RWPE1 (cell line): ENCODE results near the gene COL20A1.

Experiments used
- CTCF ChIA-PET: fragments of 350-600 bp; sonication (Branson Sonifier 250); formaldehyde crosslinking; extraction: SDS; loops from one replicate; lab custom pipeline; 2021; lab: Yijun Ruan, JAX
- POLR2A ChIA-PET: fragments of 400-600 bp; formaldehyde crosslinking; extraction: SDS; loops from one replicate; lab custom pipeline; 2020; ENCODE audit warnings: antibody characterized with exemption; ENCODE audit not compliant: low non-redundant PET; lab: Yijun Ruan, JAX
- DNase-seq: peaks from one replicate; pipeline ENCODE4 v3.0.0; 2012; ENCODE audit warnings: low spot score
- H3K27ac ChIP-seq: fragments of 450-650 bp; 2 replicates; pipeline ENCODE4 v1.5.1; 2017
- TF ChIP-seq, protein P1 (sequence below): fragments of 450-650 bp; conservative IDR thresholded peaks from 2 replicates; pipeline ENCODE4 v1.5.1; 2017; ENCODE audit warnings: low read depth, mild to moderate bottlenecking

Gene COL20A1

DNA sequence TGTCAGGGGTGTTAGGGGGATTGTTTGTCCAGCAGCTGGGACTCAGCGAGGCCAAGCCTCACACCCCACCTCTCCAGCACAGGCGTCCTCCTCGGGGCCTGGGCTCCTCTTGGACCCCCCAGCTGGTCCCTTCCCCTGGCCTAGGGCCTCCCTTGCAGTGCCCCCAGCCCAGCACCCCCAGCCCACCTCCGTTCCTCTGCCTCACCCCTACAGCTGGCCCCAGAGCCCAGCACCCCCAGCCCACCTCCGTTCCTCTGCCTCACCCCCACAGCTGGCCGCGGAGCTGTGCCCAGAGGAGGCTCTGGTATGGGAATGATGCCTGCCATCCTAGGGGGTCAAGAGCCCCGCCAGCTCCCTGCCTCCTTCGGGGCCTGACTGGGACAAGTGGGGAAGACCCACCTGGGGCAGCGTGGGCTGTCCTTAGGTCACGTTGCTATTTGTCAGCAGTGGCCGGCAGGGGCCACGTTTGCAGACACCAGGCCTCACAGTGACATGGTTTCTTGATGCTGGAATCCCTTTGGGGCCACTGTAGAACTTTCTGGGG, 7.9 kb upstream of the COL20A1 start:
- DNase-seq = no peak
- TF ChIP-seq, protein P1, sequence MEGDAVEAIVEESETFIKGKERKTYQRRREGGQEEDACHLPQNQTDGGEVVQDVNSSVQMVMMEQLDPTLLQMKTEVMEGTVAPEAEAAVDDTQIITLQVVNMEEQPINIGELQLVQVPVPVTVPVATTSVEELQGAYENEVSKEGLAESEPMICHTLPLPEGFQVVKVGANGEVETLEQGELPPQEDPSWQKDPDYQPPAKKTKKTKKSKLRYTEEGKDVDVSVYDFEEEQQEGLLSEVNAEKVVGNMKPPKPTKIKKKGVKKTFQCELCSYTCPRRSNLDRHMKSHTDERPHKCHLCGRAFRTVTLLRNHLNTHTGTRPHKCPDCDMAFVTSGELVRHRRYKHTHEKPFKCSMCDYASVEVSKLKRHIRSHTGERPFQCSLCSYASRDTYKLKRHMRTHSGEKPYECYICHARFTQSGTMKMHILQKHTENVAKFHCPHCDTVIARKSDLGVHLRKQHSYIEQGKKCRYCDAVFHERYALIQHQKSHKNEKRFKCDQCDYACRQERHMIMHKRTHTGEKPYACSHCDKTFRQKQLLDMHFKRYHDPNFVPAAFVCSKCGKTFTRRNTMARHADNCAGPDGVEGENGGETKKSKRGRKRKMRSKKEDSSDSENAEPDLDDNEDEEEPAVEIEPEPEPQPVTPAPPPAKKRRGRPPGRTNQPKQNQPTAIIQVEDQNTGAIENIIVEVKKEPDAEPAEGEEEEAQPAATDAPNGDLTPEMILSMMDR = no peak
- ChIA-PET CTCF (interaction anchor here (0.5 to 2.7 kb wide), 7 partner anchors 14 to 253 kb away, joined by 3 to 11 read pairs (median 4); no protein-coding TSS in a partner anchor), POLR2A (no interaction called here)
- no peak overlapping the region for H3K27ac ChIP-seq

DNA sequence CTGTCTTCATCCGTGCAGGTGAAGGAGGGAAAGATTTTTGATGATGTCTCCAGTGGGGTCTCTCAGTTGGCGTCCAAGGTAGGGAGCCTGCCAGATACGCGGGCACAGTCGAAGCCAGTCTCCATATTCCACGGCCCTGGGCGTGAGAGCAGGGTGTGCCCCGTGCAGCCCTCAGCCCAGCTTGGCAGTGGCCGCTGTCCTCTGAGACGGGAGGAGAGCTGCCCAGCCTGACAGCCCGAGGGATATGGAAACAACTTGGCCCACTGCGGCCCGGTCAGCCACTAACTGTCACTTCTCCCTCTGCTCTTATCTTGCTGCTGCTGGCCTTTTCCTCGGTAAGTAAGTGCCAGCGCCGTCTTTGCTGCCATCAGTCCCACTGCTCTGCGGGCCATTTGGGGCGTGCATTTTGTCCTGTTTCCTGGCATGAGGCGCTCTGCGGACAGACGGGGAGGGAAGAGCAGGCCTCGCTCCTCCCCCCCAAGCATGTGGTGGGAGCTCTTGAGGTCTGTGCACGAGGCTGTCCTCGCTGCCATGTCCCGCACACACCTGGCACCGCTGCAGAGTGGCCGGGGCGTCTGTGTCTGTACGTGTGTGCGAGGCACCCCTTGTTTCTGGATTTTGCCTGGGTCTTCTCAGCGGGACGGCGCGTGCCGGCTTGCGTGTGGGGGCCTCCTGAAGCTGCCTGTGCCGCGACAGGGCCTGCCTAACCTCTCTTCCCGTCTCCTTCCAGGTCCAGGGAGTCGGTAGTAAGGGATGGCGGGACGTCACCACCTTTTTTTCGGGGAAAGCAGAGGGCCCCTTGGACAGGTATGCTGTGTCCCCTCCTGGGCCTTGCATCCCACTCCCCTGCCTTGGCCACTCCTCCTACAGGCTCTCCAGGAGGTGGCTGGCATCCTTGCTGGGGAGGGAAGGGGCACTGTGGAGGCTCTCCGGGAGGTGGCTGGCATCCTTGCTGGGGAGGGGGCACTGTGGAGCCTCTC, 7.1 kb upstream of the COL20A1 start:
- TF ChIP-seq, protein P1 = no peak
- CTCF ChIA-PET = interaction anchor here (0.6 to 2.7 kb wide), 4 partner anchors 10 to 97 kb away, joined by 3 to 11 read pairs (median 5); no protein-coding TSS in a partner anchor
- POLR2A ChIA-PET = no interaction called here
- no peak overlapping the region for H3K27ac ChIP-seq
- DNase-seq = no peak

DNA sequence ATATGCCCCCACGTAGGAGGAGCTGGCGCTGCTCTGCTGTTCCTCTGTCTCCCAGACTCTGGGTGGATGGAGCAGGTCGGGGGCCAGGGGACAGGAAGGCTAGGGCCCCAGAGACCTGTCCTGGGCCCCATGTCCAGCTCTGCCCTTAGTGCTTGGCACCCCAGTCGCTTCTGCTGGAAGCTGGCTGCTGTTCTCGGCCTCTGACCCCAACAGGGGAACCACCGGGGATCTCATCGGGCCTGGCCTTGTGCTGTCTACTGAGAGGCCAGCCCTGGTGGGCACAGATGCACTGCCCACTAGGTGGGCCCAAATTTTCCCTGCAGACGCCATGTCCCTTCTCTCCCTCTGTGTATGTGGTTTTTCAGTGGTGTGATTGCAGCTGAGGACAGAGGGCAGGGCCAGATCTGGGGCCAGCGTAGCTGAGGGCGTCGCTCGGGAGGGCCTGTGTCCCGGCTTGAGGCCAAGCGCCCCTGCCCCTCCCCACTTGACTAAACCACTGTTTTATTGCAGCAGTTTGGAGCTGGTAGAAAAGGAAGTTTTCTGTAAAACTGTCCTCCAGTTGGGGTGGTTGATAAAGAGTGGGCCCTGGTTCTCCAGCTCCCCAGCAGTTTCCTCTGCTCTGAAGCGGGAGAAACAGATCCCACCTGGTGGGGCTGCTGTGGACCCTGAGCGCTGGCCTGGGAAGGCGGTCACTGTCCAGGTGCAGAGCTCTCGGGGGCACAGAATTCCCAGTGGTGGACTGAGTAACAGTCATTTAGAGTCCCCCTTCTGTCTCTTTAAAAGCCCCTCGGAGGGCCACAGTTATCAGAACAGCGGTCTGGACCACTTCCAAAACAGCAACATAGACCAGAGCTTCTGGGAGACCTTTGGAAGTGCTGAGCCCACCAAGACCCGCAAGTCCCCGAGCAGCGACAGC, 5.9 kb upstream of the COL20A1 start:
- POLR2A ChIA-PET = no interaction called here
- TF ChIP-seq, protein P1 = no peak
- peak overlapping the region; percentile 19 for H3K27ac ChIP-seq

DNA sequence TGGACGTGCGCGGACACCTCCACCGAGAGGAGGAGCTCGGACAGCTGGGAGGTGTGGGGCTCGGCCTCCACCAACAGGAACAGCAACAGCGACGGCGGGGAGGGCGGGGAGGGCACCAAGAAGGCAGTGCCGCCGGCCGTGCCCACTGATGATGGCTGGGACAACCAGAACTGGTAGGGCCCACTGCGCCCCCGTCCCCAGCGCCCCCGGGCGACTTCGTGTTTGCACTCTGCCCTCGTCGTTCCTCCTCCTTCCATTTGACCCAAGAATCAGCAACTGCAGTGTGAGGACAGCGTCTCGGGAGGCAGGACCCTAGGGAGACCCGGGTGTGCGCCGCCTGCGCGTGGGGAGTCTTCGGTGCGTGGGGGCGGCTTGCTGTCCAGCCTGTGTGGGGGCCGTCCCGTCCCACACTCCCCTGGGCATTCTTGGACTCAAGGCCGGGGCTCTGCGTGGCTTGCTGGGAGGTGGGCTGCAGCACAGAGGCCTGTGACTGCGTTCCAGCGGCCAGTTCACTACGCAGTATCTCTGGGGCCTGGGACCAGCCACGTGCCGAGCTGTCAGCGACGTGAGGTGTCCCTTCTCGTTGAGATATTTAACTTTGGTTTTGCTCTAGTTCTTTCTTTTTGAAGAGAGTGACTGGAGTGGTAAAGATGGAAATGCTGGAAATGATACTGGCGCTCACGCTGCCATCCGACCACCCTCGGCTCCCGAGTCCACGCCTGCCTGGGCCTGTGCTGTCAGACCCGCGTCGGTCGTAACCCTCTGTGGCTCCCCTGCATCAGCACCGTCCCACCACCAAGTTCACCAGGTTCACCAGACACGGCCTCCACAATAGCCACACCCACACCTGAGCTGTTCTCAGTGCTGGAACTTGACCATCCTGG, 5.0 kb upstream of the COL20A1 start:
- TF ChIP-seq, protein P1 = no peak
- peak overlapping the region; percentile 19 for H3K27ac ChIP-seq
- DNase-seq = no peak
- ChIA-PET POLR2A (interaction anchor here (0.5 kb wide), 1 partner anchor 1125 kb away, joined by 3 read pairs; no protein-coding TSS in a partner anchor), CTCF (interaction anchor here (0.7 to 3.4 kb wide), 4 partner anchors 11 to 65 kb away, joined by 3 to 12 read pairs (median 5); no protein-coding TSS in a partner anchor)

More for the DNA sequence above, 5.9 kb upstream of the COL20A1 start:
- no peak for DNase-seq
- CTCF ChIA-PET = interaction anchor here (0.7 to 3.4 kb wide), 7 partner anchors 9 to 72 kb away, joined by 3 to 12 read pairs (median 5); no protein-coding TSS in a partner anchor

DNA sequence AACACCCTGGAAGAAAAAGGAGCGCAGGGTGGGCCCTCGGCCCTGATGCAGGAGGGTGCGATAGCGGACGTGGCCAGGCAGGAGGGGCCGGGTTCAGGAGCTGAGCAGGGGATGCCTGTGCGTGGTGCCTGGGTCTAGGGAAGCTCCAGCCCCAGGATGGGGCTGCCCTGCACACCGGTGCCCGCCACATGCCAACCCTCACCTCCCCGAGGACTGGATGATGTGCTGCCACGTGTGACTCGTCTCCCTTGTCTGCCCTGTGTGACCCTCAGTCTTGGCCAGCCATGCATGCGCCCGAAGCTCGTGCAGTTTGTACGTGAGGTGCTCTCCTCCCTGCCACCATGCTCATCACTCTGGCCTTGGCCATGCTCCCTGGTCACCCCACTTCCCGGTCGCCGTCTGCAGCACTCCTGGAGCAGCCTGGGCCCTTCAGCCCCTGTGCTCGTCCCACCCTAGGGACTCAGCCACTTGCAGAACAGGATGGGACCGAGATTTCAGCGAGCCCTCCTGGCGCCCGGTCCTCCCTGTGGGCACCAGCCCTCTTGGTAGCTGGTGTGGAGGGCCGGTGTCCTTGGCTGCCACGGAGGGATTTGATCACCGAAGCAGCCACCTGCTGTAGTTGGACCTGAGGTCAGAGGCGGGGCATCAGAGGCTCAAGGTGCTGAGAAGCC, 4.3 kb upstream of the COL20A1 start:
- ChIA-PET CTCF (interaction anchor here (0.7 to 3.4 kb wide), 5 partner anchors 12 to 373 kb away, joined by 3 to 12 read pairs (median 5); no protein-coding TSS in a partner anchor), POLR2A (interaction anchor here (0.5 kb wide), 1 partner anchor 1125 kb away, joined by 3 read pairs; no protein-coding TSS in a partner anchor)
- DNase-seq = no peak
- TF ChIP-seq, protein P1 = no peak
- H3K27ac ChIP-seq = peak overlapping the region; percentile 19; the same call in 1 of the 2 replicates
